Kidney epithelial cell (primary cell): ENCODE results near the gene LRRC3. TPM values are rescaled to one million over a fixed set of nuclear protein-coding genes. Genes with fewer than 3 reads are reported as not detected.
"Not testable (repeated sequence)": the region's sequence is repeated elsewhere in the genome, so short reads cannot be mapped to it uniquely, and the experiment has no call there.

Experiments used
- DNase-seq: peaks from one replicate; pipeline ENCODE4 v3.0.0-alpha.2; 2010; ENCODE audit warnings: low read depth
- H3K27me3 ChIP-seq: 2 replicates; pipeline ENCODE4 v1.6.0; 2011; ENCODE audit warnings: low read length; ENCODE audit not compliant: control insufficient read depth, insufficient read depth
- H3K36me3 ChIP-seq: 2 replicates; pipeline ENCODE4 v1.5.1; 2011; ENCODE audit warnings: low read length; ENCODE audit not compliant: control insufficient read depth, insufficient read depth
- H3K4me3 ChIP-seq: 2 replicates; pipeline ENCODE4 v1.5.1; 2011; ENCODE audit warnings: low read depth, mild to moderate bottlenecking, control low read depth, low read length
- total RNA-seq: library from RNA; depleted of rRNA; stranded (reverse); fragments of >200 nt; gene quantifications from 2 replicates; pipeline ENCODE4 v1.2.3, GENCODE V29; 2015
- TF ChIP-seq, protein P1 (sequence below): IDR thresholded peaks from 2 replicates; pipeline ENCODE4 v1.5.1; 2011; ENCODE audit warnings: mild to moderate bottlenecking, moderate library complexity, low read length, control low read depth, inconsistent platforms; ENCODE audit not compliant: insufficient read depth, poor library complexity, severe bottlenecking

LRRC3 gene
- total RNA-seq, 1 donor from 2014 or later, result 3.4 TPM

DNA sequence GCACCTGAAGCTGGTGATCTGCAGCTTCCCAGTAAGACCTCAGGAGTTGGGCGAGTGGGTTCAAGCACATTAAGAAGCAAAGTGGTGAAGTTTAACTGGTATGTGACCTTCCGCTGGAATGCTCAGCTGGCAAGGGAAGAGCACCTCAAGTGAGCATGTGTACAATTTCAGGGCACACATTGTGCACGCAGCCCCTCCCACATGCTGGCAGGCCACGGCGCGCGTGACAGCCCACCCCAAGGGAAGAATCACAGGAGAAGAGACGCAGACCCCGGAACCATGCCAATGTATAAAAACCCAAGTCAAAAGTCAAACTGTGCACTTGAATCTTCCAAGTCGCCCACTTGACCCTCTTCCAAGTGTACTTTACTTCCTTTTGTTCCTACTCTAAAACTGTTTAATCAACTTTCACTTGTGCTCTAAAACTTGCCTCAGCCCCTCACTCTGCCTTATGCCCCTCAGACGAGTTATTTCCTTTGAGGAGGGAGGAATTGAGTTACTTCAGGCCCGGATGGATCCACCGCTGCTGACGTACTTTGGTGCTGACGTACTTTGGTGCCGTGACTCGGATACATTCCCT lies 20.0 kb downstream of the LRRC3 start:
- no peaks in the 10 kb centered on the region for H3K27me3 ChIP-seq
- no peak for DNase-seq
- TF ChIP-seq, protein P1, sequence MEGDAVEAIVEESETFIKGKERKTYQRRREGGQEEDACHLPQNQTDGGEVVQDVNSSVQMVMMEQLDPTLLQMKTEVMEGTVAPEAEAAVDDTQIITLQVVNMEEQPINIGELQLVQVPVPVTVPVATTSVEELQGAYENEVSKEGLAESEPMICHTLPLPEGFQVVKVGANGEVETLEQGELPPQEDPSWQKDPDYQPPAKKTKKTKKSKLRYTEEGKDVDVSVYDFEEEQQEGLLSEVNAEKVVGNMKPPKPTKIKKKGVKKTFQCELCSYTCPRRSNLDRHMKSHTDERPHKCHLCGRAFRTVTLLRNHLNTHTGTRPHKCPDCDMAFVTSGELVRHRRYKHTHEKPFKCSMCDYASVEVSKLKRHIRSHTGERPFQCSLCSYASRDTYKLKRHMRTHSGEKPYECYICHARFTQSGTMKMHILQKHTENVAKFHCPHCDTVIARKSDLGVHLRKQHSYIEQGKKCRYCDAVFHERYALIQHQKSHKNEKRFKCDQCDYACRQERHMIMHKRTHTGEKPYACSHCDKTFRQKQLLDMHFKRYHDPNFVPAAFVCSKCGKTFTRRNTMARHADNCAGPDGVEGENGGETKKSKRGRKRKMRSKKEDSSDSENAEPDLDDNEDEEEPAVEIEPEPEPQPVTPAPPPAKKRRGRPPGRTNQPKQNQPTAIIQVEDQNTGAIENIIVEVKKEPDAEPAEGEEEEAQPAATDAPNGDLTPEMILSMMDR, result no peak
- H3K4me3 ChIP-seq, result no peak overlapping the region
- H3K36me3 ChIP-seq, result no peaks in the 10 kb centered on the region

DNA sequence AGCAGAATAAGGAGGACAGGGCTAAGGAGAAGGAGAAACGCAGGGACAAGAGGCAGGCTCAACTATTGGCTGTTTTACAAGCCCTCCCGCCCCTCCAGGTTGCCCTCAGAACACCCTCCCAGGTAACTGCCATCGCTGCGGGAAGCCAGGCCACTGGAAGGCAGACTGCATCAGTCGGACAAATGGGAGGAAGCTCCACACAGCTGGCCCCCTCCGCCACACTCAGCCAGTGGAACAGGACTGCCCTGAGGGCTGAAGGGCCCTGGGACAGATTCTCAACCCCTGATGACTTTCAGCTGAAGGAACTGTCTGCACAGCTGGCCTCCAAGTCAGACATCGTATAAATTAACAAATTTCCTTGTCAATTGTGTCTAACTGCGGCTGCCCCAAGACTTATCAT lies 21.8 kb downstream of the LRRC3 start:
- no peak overlapping the region for H3K4me3 ChIP-seq
- TF ChIP-seq, protein P1, result no peak
- DNase-seq, result no peak
- H3K27me3 ChIP-seq, result no peaks in the 10 kb centered on the region
- H3K36me3 ChIP-seq, result no peaks in the 10 kb centered on the region

DNA sequence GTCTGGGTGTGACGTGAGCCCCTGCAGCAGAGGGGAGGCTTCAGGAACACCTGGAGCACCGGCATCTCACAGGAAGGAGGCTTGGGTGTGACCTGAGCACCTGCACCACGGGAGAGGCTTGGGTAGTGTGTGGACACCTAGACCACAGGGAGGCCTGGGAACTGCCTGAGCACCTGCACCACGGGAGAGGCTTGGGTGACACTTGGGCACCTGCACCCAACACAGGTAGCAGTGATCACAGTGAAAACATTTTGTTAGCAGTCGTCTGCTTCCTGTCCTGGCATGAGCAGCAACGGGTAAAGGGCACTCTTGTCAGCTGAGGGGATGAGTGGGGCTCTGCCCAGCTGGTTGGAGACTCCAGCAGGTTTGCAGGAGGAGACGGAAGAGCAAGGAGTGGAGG lies 22.4 kb downstream of the LRRC3 start:
- TF ChIP-seq, protein P1, result no peak
- no peaks in the 10 kb centered on the region for H3K27me3 ChIP-seq
- no peak for DNase-seq
- no peaks in the 10 kb centered on the region for H3K36me3 ChIP-seq
- H3K4me3 ChIP-seq, result no peak overlapping the region

DNA sequence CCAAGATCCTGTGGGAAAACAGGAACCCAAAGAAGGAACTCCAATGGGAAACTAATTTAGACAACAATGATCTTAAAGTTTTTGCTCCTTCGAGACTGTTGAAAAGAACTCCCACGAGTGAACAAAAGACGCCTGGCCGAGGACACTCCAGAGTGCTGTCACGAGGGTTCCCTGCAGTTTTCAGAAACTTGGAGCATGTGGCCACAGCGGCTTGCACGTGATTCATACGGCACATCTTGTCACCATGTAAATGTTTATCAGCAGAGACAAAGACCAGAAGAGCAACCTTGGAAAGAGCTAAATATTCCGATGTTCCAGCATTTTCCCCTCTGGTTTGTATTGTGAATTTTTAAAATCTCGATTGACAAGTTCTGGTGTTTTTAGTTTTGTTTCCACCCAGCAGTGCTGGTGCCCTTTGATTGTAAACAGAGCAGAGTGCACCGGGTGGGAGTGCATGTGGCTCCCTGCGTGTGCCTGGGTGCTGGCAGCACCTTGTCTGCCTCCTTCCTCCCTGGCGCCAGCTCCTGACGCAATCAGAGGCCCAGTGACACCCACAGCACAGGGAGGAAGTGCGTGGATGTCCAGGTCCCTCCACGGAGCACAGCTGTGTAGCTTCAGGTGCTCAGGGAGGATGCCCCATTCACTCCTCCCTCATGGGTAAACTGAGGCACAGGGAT lies 23.0 kb downstream of the LRRC3 start:
- H3K4me3 ChIP-seq, result no peak overlapping the region
- no peak for DNase-seq
- no peaks in the 10 kb centered on the region for H3K27me3 ChIP-seq
- H3K36me3 ChIP-seq, result no peaks in the 10 kb centered on the region
- TF ChIP-seq, protein P1, result no peak

DNA sequence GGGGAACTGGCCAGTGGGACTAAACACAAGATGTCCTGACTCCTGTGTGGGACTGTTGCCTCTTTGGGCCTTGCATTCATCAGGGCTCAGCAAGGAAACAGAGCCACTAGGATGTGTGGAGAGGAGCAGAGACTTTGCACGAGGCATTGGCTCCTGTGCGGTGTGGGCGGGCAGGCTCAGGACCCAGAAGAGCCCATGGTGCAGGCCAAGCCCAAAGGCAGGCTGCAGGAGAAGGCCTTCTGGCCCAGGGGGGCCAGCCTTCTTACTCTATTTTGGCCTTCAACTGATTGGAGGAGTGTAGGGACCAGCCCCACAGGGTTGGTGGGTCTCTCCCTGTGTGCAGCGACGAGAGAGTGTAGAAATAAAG lies 23.5 kb downstream of the LRRC3 start:
- Histone ChIP-seq H3K27me3 (no peaks in the 10 kb centered on the region), H3K4me3 (no peak overlapping the region), H3K36me3 (no peaks in the 10 kb centered on the region)
- DNase-seq, result no peak
- TF ChIP-seq, protein P1, result no peak

DNA sequence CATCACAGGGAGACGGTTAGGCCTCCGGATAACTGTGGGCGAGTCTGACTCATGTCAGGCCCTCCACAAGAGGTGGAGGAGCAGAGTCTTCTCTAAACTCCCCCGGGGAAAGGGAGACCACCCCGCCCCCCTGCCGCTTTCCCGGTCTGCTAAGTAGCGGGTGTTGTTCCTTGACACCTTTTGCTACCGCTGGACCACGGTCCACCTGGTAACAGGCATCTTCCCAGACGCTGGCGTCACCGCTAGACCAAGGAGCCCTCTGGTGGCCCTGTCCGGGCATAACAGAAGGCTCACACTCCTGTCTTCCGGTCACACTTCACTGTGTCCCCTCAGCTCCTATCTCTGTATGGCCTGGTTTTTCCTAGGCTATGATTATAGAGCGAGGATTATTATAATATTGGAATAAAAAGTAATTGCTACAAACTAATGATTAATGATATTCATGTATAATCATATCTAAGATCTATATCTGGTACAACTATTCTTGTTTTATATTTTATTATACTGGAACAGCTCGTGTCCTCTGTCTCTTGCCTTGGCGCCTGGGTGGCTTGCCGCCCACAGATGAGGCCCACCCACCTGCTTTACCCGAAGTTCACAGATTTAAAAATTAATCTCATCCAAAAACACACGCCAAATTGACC lies 24.4 kb downstream of the LRRC3 start:
- not testable (repeated sequence) for DNase-seq, H3K36me3 ChIP-seq, H3K4me3 ChIP-seq, H3K27me3 ChIP-seq
- TF ChIP-seq, protein P1, result peak; percentile 53
